Endometrium (tissue), 2 donors: ENCODE measurements around the gene ANKRD62.

Source experiments
- FAIRE-seq: peaks from 2 replicates; lab custom pipeline; 2012; peaks lifted over from hg19 to GRCh38; lab: Jason Lieb, UNC
- donor health status: control.
- donor health status: control.

ANKRD62 gene

GRCh38 chr18:12093520-12094257 lies at the start of gene ANKRD62:
TSS of gene ANKRD62 (plus strand) at chr18:12093843. CDS start at chr18:12094018, 175 bp downstream.
- no peak for FAIRE-seq

GRCh38 chr18:12044591-12044990 lies 49.1 kb upstream of the ANKRD62 start:
- FAIRE-seq = no peak

GRCh38 chr18:12046046-12046750 lies 47.4 kb upstream of the ANKRD62 start:
- FAIRE-seq = no peak

GRCh38 chr18:12046751-12047335 lies 46.8 kb upstream of the ANKRD62 start:
- no peak for FAIRE-seq

GRCh38 chr18:12048010-12048826 lies 45.4 kb upstream of the ANKRD62 start:
- no peak for FAIRE-seq

GRCh38 chr18:12048827-12049175 lies 44.8 kb upstream of the ANKRD62 start:
- no peak for FAIRE-seq

- no peak for FAIRE-seq
Observed at GRCh38 chr18:12049978-12050811, 43.4 kb upstream of the ANKRD62 start.

- FAIRE-seq = no peak
Observed at GRCh38 chr18:12052866-12053265, 40.8 kb upstream of the ANKRD62 start.

GRCh38 chr18:12053289-12053688 lies 40.4 kb upstream of the ANKRD62 start:
- no peak for FAIRE-seq

- FAIRE-seq = no peak
Observed at GRCh38 chr18:12056034-12056883, 37.4 kb upstream of the ANKRD62 start.

GRCh38 chr18:12056884-12057402 lies 36.7 kb upstream of the ANKRD62 start:
- no peak for FAIRE-seq

GRCh38 chr18:12057419-12058039 lies 36.1 kb upstream of the ANKRD62 start:
- FAIRE-seq = no peak

- no peak for FAIRE-seq
Observed at GRCh38 chr18:12059334-12060181, 34.1 kb upstream of the ANKRD62 start.

GRCh38 chr18:12060182-12060870 lies 33.3 kb upstream of the ANKRD62 start:
- no peak for FAIRE-seq

- no peak for FAIRE-seq
Observed at GRCh38 chr18:12061685-12062084, 32.0 kb upstream of the ANKRD62 start.

GRCh38 chr18:12062974-12063373 lies 30.7 kb upstream of the ANKRD62 start:
- no peak for FAIRE-seq

- FAIRE-seq = no peak
Observed at GRCh38 chr18:12064086-12064763, 29.4 kb upstream of the ANKRD62 start.

- FAIRE-seq = no peak
Observed at GRCh38 chr18:12065397-12065796, 28.2 kb upstream of the ANKRD62 start.
